Fibroblast of skin of abdomen (primary cell): ENCODE results near the gene ZNF844. TPM values are rescaled to one million over a fixed set of nuclear protein-coding genes. Genes with fewer than 3 reads are reported as not detected.
"Not testable (repeated sequence)": the region's sequence is repeated elsewhere in the genome, so short reads cannot be mapped to it uniquely, and the experiment has no call there.

Experiments
- DNase-seq: peaks from one replicate; pipeline ENCODE4 v3.0.0-alpha.2; 2013
- polyA plus RNA-seq, 2 experiments: library from polyadenylated mRNA; unstranded; fragments of 120-200 nt; gene quantifications; one replicate each; pipeline ENCODE4 v1.2.1, GENCODE V29; 2013; ENCODE audit not compliant: insufficient read length in 2 of 2

Gene ZNF844
- polyA plus RNA-seq (2013, experiment 1 of 2; ENCODE audit: insufficient read length): 3.4 TPM
- 3.1 TPM for polyA plus RNA-seq (2013, experiment 2 of 2; ENCODE audit: insufficient read length)

DNA sequence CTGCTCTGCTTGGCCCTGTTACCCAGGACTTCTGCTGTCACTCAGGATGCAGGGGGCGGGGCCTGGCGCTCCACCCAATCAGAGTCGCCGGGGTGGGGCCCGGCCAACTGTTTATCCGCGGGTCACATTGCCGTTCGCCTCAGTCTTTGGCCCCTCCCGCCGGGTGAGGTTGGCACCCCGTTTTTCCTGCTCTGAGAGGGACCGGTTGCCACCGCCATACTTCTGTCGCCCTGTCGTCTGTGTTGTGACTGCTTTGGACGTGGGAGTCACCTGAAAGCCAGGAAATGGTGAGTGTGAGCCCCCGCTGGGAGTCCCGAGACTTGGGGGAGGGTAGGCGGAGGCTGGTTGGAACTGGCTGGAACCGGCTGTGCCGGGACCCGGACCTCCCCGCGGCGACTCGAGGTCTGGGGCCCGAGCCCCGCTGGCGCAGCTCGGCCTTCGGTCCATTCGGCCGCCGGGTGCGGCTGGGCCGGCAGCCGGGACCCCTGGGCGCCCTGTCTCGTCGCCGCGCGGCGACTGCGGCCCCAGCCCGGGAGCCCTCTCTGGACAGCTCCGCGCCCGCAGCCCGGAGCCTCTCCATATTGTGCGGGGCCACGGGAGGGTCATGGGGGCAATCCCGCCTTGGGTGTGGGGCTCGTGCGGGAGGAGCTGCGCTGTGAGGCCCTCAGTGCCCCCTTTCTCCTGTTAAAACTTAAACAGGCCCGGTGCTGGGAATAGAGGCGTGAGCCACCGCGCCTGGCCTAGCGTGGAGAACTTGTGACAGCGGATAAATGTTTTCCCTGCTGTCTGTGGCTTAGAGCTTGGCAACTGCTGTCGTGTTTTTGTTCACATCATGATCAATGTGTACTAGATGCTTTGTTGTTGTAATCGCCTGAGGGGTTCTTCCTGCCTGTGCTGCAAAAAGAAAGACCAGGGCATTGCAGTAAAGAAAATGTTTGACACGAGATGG, at the start of gene ZNF844:
ZNF844 (plus strand) TSS at position 142 of the 949 bp plus-strand sequence; CDS start at position 285, 143 bp downstream.
- DNase-seq: peak; percentile 78

DNA sequence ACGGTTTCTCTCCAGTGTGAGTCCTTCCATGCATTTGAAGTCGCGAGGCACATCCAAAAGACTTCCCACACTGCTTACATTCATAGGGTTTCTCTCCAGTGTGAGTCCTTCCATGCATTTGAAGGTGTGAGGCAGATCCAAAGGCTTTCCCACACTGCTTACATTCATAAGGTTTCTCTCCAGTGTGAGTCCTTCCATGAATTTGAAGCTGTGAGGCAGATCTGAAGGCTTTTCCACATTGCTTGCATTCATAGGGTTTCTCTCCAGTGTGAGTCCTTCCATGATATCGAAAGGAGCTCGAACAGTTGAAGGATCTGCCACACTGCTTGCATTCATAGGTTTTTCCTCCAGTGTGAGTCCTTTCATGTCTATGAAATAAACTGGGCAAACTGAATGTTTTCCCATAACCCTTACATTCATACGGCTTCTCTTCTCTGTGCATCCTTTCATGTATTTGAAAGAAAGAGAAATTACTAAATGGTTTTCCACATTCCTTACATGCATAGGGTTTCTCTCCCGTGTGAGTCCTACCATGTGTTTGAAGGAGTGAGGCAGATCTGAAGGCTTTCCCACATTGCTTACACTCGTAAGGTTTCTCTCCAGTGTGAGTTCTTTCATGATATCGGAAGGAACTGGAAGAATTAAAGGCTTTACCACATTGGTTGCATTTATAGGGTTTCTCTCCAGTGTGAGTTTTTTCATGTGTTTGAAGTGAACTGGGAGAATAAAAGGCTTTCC, 49.3 kb upstream of the ZNF844 start:
- DNase-seq: no peak

DNA sequence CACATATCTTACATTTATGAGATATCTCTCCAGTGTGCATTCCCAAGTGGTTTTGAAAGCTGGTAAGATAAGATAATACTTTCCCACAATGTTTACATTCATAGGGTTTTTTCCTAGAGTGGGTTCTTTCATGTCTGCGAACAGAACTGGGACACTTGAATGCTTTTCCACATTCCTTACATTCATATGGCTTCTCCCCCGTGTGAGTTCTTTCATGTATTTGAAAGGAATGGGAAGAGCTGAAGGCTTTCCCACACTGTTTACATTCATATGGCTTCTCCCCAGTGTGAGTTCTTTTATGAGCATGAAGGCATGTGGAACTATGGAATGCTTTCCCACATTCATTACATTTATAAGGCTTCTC, 48.8 kb upstream of the ZNF844 start:
- DNase-seq: no peak

DNA sequence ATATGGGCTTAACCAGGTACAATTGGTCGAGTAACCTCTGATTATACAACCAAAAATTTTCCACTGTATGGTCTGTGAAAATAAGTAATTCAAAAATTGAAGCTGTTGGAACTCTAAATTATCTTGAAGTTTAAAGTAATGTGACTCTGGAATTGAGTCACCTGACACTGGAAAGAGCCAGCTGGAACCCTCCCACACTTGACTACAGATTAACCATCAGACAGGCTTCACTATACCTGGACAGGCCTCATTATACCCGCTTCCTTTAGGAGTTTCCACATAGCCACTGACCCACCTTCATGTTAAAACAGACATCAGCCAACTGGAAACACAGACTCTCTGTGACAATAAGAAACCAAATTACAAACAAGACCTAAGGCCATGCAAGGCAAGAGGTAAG, 30.3 kb upstream of the ZNF844 start:
- no peak for DNase-seq

DNA sequence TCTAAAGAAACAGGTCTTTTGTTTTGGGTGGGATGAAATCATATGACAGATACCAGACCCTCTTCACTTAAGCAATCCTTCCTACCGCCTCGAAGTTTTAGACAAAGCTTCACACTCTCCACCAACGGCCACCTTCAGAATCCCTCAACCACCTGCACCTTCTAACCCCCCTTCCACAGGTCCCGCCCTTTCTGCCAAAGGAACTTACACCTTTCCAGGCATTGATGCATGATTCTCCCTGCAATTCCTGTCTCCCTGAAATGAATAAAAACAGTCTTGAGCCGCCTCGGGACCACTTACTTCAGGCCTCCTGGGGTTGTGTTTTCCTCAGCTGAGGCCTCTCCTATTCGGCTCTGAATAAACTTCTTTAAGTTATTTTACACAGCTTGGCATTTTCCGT, 29.9 kb upstream of the ZNF844 start:
- no peak for DNase-seq

DNA sequence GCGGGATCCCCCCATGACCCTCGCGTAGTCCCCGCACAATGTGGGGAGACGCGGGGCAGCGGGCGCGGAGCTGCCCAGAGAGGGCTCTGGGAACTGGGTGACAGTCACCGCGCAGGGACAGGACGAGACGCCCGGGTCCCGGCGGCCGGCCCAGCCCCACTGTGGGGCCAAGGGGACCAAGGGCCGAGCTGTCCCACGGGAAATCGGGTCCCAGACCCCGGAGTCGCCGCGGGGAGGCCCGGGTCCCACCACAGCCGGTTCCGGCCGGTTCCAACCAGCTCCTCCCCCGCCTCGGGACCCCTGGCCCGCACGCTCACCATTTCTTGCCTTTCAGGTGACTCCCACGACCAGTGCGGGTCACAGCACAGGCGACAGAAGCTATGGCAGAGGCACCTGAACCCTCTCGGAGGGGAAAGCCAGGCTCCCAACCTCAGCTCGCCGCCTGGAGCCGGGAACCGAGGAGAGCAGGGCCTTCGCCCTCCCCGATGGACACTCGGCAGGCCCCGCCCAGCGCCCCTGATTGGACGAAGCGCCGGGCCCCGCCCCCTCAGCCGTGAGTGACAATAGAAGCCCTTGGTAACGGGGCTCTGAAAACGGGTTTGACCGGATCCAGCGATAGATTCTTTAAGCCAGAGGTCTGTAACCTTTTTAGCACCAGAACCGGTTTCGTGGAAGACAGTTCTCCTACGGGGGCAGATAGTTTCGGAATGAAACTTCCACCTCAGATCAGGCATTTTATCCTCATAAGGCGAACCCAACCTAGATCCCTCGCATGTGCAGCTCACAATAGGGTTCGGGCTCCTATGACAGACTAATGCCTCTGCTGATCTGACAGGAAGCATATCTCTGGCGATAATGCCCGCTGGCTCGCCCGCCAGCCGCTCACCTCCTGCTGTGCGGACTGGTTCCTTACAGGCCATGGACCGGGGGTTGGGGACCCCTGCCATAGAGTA, 29.0 kb upstream of the ZNF844 start, which contains the start of gene ZNF433:
ZNF433 (minus strand) TSS at position 460 of the 953 bp plus-strand sequence; CDS start at position 320, 140 bp downstream.
- peak; percentile 83 for DNase-seq

DNA sequence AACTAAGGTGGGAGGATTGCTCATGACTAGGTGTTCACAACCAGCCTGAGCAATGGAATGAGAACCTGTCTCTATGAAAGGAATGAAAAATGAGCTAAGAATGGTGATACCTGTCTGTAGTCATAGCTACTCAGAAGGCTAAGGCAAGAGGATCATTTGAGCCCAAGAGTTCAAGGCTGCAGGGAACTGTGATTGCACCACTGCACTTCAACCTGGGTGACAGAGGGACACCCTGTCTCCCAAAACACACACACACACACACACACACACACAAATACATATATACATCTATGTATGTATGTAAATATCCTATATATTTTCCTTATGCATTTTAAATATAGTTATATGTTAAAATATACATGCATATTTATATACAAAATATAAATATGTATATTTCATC, 21.6 kb upstream of the ZNF844 start:
- DNase-seq: no peak

DNA sequence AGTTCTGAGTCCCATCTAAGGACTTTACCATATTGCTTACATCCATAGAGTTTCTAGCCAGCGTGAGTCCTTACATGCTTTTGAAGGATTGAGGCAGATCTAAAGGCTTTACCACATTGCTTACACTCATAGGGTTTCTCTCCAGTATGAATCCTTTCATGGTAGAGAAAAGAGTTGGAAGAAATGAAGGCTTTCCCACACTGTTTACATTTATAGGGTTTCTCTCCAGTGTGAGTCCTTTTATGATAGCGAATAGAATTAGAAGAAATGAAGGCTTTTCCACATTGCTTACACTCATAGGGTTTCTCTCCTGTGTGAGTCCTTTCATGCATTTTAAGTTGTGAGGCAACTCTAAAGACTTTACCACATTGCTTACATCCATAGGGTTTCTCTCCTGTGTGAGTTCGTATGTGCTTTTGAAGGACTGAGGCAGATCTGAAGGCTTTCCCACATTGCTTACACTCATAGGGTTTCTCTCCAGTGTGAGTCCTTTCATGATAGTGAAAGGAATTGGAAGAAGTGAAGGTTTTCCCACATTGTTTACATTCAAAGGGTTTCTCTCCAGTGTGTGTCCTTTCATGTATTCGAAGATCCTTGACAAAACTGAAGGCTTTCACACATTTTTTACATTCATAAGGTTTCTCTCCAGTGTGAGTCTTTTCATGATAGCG, 20.6 kb upstream of the ZNF844 start:
- DNase-seq: no peak

DNA sequence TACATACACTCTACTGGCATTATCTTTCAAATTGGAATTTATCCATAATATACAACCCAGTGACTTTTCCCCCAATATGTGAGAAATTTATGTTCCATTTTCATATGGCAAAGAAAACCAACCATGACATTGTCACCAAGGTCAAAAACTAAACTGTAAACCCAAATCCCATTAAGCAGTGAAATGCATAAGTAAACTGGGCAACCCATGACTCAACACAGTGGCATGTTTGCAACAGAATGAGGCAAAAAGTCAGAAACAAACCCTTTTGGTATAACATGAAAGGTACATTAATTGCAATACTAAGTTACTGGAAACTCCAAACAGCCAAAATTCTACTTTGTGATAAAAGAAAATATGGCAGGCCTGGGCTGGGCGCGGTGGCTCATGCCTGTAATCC, 16.7 kb upstream of the ZNF844 start:
- DNase-seq: no peak

DNA sequence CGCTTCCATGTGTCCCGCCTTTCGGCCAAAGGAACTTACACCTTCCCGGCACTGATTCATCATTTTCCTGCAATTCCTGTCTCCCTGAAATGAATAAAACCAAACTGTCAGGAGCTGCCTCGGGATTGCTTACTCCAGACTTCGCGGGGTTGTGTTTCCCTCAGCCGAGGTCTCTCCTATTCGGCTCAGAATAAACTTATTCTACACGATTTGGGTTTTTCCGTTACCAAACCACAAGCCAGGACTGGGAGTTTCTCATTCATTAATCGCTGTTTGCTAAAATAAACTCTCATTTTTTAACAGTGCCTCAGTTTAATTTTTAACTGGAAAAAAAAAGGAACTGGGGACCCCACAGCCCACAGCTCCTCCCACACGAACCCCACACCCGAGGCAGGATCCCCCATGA, 12.4 kb upstream of the ZNF844 start:
- peak; percentile 9 for DNase-seq

DNA sequence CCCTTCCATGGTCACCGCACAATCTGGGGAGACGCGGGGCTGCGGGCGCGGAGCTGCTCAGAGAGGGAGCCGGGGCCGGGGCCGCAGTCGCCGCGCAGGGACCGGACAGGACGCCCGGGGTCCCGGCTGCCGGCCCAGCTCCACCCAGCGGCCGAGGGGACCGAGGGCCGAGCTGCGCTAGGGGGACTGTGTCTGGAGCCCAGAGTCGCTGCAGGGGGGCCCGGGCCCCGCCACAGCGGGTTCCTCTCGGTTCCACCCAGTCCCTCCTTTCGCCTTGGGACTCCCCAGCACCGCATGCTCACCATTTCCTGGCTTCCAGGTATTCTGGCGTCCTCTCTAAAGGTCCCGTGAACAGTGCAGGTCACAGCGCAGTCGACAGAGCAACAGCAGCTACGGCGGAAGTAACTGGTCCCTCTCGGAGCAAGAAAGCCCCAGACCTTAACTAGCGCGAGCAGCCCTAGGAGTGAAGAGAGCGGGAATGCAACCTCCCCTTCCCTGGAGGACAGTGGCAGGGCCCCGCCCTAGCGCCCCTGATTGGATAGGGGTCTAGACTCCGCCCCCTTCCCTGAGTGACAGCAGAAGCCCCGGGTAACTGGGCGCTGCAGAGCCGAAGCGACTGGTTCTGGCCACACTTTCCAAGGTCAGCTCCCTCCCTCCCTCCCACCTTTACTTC, 11.9 kb upstream of the ZNF844 start, which contains the start of gene ZNF878:
ZNF878 (minus strand) TSS at position 465 of the 673 bp plus-strand sequence; CDS start at position 305, 160 bp downstream.
- DNase-seq: peak; percentile 87

DNA sequence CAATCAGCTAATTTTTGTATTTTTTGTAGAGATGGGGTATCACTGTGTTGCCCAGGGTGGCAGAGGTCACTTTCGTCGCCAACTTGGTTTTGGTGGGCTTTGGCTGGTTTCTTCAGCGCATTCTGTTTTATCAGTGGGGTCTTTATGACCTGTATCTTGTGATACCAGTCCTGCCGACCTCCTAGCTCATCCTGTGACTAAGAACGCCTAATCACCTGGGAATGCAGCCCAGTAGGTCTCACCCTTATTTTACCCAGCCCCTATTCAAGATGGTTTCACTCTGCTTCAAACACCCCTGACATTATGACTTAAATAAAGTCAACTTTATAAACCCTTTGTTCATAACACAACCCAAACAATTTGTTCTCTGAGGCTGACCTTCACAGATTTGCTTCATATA, 8.7 kb upstream of the ZNF844 start:
- no peak for DNase-seq

DNA sequence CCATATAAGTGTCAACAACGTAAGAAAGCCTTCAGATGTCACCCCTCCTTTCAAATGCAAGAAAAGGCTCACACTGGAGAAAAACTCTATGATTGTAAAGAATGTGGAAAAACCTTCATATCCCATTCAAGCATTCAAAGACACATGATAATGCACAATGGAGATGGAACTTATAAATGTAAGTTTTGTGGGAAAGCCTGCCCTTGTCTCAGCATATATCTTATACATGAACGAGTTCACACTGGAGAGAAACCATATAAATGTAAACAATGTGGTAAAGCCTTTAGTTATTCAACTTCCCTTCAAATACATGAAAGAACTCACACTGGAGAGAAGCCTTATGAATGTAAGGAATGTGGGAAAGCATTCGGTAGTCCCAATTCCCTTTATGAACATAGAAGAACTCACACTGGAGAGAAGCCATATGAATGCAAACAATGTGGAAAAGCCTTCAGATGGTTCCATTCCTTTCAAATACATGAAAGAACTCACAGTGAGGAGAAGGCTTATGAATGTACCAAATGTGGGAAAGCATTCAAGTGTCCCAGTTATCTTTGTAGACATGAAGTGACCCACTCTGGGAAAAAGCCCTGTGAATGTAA, 11.1 kb downstream of the ZNF844 start:
- DNase-seq: no peak

DNA sequence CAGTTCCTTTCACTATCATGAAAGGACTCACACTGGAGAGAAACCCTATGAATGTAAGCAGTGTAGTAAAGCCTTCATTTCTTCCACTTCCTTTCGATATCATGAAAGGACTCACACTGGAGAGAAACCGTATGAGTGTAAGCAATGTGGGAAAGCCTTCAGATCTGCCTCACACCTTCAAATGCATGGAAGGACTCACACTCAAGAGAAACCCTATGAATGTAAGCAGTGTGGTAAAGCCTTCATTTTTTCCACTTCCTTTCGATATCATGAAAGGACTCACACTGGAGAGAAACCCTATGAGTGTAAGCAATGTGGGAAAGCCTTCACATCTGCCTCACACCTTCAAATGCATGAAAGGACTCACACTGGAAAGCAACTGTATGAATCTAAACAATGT, 11.8 kb downstream of the ZNF844 start:
- not testable (repeated sequence) for DNase-seq

DNA sequence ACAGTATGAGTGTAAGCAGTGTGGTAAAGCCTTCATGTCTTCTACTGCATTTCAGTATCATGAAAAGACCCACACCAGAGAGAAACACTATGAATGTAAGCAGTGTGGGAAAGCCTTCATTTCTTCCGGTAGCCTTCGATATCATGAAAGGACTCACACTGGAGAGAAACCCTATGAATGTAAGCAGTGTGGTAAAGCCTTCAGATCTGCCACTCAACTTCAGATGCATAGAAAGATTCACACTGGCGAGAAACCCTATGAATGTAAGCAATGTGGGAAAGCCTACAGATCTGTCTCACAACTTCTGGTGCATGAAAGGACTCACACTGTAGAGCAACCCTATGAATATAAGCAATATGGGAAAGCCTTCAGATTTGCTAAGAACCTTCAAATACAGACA, 12.8 kb downstream of the ZNF844 start:
- no peak for DNase-seq

DNA sequence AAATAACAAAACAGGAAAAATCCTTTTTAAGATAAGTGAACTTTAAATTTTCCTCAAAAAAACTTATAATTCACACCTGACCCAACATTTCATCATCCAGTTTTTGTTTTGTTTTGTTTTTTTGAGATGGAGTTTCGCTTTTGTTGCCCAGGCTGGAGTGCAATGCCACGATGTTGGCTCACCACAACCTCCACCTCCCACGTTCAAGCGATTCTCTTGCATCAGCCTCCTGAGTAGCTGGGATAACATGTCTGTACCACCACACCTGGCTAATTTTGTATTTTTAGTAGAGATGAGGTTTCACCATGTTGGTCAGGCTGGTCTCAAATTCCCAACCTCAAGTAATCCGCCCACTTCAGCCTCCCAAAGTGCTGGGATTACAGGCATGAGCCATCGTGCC, 18.8 kb downstream of the ZNF844 start:
- DNase-seq: not testable (repeated sequence)

DNA sequence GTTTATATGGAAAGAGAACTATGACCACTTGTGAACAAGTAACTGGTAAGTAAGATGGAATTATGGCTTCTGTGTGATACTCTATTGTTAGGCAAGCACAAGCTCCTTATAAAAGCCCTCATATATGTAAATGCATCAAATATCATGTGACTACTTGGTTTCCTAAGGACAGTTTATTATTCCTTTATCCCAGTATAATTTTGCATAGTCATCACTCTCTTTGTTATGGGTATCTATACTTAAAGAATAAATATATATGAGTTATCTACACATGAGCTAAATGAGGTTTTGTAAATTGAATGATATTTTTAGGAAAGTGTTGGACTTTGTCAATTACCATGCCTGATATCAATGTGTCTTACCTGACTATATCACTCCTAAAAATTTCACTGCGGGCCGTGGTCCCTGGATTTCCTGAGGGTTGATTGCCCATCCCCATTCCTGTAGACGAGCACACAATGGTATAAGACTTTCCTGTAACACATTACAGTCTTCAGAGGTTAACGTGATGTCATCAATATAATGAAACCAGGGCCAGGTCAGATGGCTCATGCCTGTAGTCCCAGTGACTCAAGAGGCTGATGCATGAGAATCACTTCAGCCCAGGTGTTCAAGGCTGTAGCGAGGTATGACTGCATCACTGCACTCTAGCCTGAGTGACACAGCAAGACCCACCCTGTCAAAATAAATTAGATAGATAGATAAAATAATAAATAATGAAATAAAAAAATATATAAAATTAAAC, 20.7 kb downstream of the ZNF844 start:
- no peak for DNase-seq

DNA sequence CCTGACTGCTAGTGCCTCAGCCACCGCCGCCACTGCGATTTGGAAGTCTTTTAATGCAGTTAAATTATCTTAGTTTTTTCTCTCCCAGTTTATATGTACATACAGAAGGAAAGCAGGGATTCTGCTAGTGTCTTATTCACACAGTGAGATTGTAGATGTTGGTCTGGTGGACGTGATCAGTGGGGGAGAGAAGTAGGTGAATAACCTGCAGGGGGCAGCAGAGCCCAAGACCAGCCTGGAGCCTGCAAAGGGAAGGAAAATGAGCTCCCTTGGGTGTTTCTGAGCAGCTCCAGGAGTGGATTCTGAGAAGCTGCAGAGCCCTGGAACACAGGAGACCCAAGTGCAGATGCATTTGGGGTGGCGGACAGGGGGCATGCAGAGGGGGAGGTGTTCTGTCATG, 26.3 kb downstream of the ZNF844 start:
- peak; percentile 41 for DNase-seq

DNA sequence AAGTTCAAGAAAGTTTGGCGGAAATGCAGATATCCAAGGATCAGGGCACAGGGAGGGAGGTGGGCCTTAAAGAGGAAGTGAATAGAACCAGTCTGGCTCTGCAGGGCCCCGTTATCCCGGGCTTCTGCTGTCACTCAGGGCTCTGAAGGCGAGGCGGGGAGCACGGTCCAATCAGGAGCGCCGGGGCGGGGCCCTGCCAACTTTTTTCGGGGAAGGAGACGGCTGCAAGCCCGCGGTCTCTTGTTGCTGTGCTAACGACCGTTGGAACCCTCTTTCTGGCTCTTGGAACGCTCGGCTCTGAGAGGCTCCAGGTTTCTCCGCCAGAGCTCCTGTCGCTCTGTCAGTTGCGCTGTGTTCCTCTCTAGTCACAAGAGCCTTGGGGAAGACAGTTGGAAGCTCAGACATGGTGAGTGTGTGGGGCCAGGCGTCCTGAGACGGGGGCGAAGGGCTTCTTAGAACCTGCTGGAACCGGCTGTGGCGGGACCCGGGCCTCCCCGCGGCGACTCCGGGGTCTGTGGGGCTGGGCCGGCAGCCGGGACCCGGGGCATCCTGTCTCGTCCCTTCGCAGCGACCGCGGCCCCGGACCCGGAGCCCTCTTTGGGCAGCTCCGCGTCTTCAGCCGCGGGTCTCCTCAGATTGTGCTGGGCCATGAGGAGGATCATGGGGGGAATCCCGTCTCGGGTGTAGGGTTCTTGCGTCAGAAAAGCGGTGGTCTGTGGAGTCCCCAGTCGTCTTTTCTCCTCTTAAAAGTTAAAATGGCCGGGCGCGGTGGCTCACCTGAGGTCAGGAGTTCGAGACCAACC, 27.7 kb downstream of the ZNF844 start:
- DNase-seq: peak; percentile 92
